SIG-M5 treated with dmso at 0.1 percent for 504 hours (cell line): Measurements from ENCODE around the gene DCDC2C.

ENCODE experiments used
- DNase-seq: peaks from one replicate; lab custom pipeline; 2025; ENCODE audit not compliant: unreplicated experiment; lab: John Stamatoyannopoulos, UW

Gene DCDC2C

DNA sequence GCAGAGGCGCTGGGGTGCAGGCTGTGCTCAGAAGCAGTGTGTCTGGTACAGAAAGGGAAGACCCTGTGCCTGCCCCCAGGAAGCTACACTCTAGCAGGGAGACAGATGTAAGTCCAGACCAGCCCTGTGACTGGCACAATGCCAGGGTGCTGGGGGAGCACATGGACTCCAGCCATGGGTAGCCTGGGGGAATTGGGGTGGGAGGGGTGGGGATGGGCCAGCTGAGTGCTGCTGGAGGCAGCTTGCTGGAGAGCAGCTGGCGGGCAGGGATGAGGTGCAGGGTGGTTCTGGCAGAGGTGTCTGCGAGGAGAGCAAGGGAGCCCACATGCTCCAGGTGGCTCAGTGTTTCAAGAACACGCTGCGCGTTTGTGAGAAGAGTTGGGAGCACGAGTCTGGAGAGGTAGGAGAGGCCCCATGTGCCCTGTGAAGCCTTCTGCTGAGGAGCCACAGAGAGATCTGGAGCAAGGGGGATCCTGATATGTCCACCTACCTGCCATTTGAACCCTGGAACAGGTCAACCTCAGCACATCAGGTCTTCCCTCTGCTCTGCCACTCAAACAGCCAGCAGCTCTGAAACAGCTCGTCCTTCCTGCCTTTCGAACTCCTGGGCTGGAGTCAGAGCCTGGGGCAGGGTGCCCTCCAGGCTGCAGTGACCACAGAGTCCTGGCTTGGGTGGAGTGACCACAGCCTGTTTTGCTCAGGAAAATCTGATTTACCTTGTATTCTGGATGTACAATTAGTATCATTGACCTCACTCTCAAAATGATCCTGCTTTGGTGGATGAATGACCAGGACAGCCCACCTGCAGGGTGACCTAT, 30.3 kb upstream of the DCDC2C start:
- DNase-seq, result no peak

DNA sequence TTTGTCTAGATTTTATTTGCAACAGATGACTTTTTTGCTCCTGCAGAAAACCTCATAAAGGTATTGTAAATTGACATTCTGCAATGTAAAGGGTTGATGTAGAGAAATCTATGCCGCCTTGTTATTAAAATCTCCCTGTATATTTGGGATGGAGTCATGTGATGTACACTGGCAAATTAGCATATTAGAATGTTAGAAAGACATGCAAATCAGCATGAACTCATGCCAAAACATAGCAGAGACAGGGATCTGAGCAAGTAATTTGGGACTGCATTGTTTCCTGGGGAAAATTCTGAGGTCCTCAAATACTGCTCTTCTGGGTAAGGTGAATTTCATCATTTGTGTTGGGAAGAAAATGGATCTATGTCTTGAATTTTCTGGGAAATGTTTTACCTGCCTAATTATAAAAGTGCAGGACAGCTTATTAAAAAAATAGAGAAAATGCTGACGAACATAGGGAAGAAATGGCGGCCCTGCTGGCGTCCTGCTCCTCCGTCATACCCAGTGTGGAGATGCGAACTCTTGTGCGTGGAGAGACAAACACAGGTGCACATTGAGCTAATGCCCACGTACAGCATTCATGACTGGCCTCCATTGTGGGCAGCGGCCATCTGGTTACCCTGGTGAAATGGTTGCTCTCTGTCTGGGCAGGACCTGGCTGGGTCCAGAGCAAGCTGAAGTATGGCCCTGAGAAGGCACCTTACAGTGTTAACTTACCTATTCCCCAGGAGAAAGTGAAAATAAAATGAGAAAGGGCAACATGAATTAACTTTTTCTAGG, 29.1 kb upstream of the DCDC2C start:
- no peak for DNase-seq

DNA sequence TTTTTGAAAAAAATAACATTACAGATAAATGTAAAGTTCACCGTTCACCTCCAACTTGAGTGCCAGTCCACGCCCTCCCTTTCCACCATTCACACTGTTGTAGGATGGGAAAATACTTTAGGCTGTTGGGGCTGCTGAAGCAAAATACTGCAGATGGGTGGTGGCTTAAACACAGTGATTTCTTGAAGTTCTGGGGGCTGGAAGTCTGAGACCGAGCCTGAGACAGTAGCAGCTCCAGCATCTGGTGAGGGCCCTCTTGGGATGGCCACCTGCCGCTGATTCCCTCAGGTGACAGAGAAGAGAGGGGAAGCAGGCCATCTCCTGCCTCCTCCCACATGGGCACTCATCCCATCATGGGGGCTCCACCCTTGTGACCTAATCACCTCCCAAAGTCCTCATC, 27.7 kb upstream of the DCDC2C start:
- no peak for DNase-seq

DNA sequence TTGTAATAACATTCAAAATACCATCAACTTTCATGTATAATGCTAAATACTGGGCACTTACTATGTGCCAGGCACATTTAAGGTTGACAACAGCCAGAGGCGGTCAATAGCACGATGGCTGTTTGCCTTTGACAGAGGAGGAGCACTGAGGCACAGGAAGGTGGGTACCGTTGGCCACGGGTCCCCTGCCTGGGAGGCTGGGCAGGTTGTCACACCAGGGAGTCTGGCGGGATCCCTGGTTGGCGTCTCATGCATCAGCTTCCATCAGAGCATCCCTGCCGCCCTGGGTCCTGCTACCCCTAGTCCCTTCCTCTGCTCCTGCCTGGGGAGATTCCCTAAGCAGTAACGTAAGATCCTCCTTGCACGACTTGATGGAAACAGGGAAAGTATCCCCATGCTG, 25.9 kb upstream of the DCDC2C start:
- no peak for DNase-seq

DNA sequence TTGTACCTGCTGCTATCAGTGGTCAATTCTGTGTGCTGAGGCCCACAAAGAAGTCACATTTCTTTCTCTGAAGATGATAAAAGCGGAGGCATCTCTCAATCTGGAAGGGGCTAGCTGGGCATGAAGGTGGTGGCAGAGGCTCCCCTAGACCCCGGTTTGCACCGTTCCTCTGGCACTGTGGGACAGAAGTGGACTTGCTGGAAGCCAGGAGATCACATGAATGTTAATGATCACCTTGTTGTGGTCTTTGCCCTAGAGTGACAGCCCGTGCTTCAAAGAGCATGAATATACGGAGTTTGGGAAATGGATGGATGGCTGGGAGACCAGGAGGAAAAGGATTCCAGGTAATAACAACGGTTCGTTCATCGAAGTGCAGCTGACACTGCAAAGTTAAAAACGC, 25.2 kb upstream of the DCDC2C start:
- DNase-seq, result no peak

DNA sequence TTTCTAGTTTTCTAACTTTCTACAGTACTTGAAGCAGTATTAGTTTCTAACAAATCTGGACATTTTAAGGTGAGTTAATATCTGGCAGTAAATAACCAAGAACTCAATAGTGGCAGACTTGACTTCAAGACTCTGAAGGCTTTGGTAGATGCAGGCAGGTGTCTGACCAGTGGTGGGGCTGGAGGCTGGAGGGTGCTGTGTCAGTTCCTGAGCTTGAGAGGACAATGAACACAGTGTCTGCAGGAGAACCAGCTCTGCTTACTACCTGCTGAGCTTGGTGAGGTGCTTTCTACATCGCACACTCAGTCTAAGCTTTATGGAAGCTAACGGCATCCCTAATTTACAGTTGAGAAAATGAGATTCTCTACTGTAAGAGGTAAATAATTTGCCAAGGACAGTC, 24.2 kb upstream of the DCDC2C start:
- no peak for DNase-seq

DNA sequence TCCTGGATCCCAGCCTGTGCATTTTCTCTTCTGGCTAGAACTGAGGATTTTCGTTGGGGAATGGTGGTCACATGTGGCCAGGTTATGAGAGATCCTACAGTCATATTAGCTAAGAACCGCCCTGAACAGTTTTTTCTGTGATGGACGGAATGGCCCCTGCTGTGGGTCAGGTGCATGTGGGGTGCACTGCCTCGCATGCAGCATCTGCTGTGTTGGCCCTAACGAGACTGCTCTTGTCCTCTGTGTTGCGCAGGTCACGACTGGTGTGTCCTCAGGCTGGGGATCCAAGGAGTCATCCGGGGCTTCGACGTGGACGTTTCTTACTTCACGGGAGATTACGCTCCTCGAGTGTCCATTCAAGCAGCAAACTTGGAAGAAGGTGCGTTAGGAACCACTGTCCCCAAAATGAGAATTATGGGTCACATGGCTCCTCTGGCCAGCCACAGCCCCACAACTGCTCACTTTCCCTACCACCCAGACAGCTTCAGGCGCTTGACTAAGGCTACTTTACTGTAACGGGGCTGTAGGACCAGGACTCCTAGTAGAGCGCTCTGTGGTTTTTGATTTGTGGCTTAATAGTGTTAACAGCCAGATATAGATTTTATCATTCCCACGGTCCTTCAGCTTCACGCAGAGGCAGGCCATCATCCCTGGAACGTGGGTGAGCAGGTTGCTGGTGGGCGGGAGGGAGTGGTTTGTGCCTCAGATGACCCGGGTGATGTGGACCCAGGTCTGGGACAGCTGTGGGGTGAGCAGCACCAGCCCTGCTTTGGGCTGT, 23.6 kb upstream of the DCDC2C start:
- no peak for DNase-seq

DNA sequence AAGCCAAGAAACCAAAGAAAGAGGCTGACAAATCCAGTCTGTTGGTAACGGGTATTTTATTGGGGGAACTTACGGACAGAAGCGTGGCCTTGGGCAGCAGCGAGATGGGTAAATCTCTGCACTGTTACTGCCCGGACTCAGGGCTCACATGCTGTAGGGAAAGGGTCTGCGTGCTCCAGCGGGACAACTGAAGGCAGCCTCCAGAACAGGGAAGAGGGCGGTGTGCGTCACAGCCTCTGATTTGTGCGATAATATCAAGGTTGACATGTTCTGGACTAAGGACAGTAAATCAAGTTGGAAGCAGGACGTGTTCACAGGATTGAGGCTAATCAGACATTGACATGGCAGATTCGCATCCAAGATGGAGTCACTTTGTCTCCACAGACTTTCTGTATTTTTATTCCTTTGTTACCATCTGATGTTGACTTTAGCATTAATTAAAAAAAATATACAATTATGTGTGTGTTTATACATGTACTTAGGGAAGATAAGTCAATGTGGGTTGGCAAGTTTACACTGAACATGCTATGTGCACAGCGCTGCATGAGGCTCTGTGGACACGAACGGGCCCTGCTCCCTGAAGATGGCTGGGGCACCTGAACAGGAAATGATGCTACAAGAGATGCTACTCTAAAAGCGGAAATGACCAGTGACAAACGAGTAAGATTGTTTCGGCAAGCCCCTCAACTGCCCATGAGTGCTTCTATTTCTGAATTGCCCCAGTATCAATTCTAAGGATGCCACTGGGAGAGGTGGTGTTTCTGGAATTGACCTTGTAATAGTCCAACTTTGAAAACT, 22.6 kb upstream of the DCDC2C start:
- DNase-seq, result no peak

DNA sequence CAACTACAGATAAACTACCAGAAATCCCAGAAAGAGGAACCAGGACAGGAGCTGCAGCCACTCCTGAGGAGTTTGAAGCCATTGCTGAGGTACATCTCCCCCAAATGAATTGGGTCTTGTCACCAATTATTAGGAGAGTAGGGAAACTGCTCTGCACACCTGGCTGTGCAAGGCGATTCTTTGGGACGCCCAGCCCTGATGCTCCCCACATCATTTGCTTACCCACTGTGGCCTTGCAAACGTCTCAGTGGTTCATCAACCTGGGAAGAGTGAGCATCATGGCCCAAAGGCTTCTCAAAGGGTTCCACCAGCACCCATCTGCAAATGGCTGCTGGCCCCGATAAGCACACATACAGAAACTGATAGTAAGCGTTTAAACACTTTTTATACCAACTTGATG, 21.8 kb upstream of the DCDC2C start:
- DNase-seq, result no peak

DNA sequence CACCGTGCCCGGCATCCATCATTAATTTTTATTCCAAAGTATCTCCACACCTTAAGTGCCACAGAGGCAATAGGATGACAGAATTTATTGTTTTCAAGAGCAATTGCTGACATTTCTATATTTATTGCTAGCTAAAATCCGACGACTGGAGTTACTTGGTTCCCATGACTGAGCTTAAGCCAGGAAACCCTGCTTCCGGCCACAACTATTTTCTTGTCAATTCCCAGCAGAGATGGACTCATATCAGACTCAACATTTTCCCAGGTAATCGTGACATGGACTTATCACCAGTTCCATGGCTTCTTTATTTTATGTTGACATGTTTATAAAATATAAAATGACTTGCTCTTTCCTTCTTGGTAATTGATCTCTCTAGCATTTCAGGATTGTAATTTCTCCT, 20.6 kb upstream of the DCDC2C start:
- no peak for DNase-seq

DNA sequence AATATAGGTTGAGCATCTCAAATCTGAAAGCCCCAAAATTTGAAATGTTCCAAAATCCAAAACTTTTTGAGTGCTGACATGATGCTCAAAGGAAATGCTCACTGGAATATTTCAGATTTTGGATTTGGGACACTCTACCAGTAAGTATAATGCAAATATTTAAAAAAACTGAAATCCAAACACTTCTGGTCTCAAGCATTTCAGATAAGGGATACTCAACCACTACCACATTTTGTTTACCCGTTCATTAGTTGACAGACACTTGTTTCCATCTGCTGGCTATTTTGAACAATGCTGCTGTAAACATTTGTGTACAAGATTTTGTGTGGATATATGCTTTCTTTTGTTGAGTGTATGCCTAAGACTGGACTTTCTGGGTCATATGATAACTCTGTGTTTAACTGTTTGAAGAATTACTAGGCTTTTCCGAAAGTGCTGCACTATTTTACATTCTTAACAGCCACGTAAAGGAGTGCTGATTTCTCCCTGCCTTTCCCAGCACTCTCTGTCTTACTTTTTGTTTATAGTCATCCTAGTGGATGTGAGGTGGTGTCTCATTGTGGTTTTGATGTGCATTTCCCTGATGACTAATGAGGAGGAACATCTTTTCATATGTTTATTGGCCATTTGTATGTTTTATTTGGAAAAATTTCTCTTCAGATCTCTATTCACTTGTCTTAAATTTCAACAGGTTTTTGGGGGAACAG, 19.5 kb upstream of the DCDC2C start:
- no peak for DNase-seq

DNA sequence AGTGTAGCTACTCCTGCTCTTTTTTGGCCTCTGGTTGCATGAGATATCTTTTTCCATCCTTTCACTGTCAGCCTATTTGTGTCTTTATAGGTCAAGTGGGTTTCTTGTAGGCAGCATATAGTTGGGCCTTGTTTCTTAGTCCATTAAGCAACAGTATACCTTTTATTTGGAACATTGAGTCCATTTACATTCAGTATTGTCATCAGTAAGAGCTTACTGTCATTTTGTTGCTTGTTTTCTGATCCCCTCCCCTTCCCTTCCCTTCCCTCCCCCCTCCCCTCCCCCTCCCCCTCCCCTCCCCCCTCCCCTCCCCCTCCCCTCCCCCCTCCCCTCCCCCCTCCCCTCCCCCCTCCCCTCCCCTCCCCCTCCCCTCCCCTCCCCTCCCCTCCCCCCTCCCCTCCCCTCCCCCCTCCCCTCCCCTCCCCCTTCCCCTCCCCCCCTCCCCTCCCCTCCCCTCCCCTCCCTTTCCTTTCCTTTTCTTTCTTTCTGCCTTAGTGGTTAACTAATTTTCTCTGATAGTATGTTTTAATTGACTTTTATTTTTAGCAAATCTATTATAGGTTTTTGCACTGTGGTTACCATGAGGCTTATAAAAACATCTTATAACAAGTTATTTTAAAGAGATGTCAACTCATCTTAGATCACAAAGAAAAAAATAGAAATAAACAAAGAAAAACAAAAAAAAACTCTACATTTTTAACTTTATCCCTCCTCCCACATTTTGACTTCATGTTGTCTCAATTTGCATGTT, 13.2 kb upstream of the DCDC2C start:
- no peak for DNase-seq

DNA sequence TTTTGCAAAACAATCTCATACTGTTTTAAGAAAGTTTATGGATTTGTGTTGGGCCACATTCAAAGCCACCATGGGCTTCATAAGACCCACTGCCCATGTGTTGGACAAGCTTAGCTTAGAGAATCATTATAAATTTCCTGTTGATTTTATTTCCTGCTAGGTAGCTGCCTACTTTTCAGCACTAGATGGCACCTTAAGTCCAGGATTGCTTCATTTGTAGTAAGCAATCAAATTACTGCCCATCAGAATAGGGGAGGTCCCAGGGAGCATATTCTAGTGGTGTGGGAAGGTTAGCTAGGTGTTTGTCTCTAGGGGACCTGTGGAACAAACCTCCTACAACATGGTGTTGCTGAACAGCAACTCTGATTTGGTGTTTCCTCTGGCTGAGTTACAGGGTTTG, 11.0 kb upstream of the DCDC2C start:
- DNase-seq, result peak; percentile 36

DNA sequence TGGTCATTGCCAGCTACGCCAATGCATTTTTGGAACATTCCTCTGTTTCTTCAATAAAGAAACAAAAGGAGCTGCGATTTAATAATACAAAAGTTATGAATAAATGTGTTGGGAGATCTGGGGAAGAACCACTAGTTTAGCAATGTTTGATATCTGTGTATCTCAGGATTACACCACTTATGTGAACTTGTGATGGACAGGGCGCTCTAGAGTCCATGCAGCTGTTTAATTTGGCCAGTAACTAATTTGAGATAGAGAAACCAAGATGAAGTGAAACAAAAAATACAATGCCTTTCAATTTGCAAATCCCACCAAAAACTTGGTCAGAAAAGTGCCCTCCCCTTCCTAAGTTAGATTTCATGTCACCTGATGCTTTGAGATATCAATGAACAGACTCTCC, 6.8 kb upstream of the DCDC2C start:
- no peak for DNase-seq

DNA sequence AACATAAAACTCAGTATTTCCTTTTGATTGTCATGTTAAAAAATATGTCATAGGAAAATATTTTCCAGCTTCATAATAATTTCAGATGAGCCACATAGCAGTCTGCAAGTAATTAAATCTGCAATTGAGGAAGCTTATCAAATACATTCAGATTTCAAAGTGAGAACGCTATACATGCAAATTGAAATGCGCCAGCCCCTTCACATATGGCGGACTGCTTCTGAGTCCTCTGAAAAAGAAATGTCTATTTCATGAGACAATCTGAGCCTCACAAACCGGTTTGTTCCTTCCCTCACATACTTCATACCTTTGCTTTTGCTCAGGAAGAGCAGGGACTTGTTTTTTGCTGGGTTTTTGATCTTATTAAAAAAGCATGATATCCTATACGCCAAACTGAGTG, 2.3 kb upstream of the DCDC2C start:
- no peak for DNase-seq

DNA sequence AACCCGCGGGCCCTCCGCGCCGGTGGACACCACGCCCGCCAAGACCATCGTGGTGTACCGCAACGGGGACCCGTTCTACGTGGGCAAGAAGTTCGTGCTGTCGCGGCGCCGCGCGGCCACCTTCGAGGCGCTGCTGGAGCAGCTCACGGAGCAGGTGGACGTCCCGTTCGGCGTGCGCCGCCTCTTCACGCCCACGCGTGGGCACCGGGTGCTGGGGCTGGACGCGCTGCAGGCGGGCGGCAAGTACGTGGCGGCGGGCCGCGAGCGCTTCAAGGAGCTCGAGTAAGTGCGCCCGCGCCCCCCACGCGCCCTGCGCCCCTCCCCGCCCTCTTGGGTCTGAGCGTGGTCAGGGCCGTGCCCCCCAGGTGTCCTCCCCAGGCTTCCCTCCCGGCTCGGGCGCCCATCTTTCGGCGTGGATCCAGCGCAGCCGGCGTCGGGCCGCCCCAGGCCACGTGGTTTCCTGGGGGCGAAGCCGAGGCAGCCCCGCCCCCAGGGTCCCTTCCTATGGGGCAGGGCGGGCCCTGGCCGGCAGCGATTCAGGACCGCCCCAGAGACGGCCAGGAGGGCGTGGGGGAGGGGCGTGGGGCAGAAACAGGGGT, 481 bp downstream of the DCDC2C start:
- no peak for DNase-seq

DNA sequence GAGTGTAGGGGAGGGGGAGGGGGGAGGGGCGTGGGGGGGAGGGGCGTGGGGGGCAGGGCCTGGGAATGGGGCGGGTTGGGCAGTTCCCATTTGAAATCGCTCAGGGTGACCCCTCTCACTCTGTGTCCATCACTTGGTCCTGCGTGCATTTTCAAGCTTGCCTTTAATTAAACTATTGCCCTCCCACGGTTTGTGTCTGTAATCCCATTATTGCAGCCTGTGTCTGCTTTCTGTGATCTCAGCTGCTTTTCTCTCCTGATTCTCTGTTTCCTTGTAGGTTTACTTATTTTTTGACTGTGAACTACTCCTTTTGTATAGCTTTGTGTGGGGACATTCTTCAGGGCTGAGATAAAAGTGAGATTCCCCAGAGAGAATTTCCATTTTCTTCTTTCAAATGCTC, 1.3 kb downstream of the DCDC2C start:
- no peak for DNase-seq

DNA sequence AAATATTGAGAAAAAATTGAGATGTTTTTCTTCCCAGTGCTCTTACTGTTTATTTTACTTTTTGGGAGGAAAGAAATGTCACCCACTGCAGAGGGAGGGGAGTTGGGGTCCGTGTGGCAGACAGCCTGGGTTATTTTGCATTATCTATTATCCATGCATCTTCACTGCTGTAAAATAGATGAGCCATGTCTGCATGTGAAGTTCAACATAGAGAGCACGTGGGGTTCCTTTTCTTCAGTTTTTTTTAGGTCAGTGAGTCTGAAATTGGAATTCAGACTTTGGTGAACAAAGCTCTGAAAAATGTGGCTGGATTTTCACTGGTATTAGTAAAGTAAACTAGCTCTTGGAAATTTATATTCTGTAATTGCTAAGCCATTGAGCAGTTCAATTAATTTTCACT, 2.4 kb downstream of the DCDC2C start:
- no peak for DNase-seq

DNA sequence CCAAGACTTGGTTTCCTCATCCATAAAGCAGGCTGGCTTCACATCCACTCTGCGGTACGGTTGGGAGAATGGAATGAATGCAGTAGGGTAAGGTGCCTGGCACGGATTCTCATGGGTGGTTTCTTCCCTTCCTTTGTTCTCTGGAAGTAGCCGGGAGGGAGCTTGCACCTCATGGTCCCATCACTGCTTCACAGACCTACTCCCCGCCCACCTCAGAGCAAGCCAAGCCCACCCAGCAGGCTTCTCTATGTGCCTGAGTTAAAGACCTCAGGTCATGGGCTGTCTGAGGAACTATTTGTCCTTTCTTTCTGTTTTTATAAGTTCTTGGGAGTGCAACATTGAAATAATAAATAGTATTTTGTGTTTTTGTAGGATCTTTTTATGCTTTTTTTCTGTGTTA, 3.5 kb downstream of the DCDC2C start:
- DNase-seq, result no peak
